ENCODE measurements around the gene BAK1. TPM values are rescaled to one million over a fixed set of nuclear protein-coding genes. Genes with fewer than 3 reads are reported as not detected.

BAK1 gene
- total and polyA plus RNA-seq, 2 of the 13 experiments (the other 11 are each of a cell fraction or from before 2014, with no cell fraction given) = 15.0 to 23.8 TPM

DNA sequence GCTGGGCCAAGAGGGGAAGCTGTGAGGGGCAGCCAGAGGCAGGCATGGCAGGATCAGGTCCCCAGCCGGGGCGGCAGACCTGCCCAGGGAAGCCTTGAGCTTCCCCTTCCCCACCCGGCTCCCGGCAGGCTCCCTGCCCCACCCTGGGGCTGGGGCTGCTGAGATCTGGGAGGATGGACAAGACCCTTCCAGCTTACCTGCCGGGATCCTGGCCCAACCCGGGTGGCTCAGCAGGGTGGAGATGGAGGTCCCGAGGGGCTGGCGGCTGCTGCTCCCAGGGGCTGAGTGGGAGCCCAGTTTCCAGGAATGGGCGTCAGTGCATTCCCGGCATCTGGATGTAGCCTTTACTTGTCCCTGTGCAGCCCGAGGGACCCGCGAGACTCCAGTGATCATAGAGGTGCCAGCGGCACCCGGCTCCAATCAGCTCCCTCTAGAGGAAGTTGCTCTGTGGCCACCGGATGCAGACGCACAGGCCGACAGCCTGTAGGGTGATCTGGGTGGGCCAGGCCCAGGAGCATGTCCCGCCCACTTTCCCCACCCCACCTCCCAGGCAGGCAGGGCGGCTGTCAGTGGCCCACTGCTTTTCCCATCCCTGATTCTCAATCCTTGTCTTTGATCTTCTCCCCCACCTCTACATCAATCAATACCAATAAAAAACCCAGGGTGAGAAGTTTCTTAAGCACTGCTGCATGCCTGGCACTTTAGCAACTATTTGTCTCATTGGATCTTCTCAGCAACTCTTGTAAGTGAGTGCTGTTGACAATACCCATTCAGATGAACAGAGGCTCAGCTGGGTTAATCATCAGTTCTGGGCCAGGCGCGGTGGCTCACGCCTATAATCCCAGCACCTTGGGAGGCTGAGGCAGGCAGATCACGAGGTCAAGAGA, at the start of gene BAK1 (continued):
- TF ChIP-seq, protein P1, sequence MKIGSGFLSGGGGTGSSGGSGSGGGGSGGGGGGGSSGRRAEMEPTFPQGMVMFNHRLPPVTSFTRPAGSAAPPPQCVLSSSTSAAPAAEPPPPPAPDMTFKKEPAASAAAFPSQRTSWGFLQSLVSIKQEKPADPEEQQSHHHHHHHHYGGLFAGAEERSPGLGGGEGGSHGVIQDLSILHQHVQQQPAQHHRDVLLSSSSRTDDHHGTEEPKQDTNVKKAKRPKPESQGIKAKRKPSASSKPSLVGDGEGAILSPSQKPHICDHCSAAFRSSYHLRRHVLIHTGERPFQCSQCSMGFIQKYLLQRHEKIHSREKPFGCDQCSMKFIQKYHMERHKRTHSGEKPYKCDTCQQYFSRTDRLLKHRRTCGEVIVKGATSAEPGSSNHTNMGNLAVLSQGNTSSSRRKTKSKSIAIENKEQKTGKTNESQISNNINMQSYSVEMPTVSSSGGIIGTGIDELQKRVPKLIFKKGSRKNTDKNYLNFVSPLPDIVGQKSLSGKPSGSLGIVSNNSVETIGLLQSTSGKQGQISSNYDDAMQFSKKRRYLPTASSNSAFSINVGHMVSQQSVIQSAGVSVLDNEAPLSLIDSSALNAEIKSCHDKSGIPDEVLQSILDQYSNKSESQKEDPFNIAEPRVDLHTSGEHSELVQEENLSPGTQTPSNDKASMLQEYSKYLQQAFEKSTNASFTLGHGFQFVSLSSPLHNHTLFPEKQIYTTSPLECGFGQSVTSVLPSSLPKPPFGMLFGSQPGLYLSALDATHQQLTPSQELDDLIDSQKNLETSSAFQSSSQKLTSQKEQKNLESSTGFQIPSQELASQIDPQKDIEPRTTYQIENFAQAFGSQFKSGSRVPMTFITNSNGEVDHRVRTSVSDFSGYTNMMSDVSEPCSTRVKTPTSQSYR (CRISPR knock-in tag; IDR thresholded peaks at IDR 0.05; ENCODE audit: borderline replicate concordance) = 0 out of 2 replicates have a peak, but pooled peaks have one; percentile 0
- TF ChIP-seq SMAD1 (CRISPR knock-in tag; IDR thresholded peaks at IDR 0.05; ENCODE audit: borderline replicate concordance, low read depth) (peak; percentile 72; the same call in 1 of the 2 replicates), ZNF788 (CRISPR knock-in tag; IDR thresholded peaks at IDR 0.05; ENCODE audit: borderline replicate concordance) (peak; percentile 54; the same call in 1 of the 2 replicates), ZZZ3 (CRISPR knock-in tag; IDR thresholded peaks at IDR 0.05; ENCODE audit: borderline replicate concordance) (peak; percentile 90; the same call in 1 of the 2 replicates), ZFYVE20 (CRISPR knock-in tag; IDR thresholded peaks at IDR 0.05; ENCODE audit: borderline replicate concordance, low read depth) (no peak), ZNF317 (CRISPR knock-in tag; IDR thresholded peaks at IDR 0.05) (no peak; the same call in 1 of the 2 replicates), ETV5 (CRISPR knock-in tag; IDR thresholded peaks at IDR 0.05; ENCODE audit: borderline replicate concordance) (peak; percentile 92), SRF (IDR thresholded peaks at IDR 0.05; ENCODE audit: low read depth, low read length) (no peak), PRMT3 (CRISPR knock-in tag; IDR thresholded peaks at IDR 0.05; ENCODE audit: borderline replicate concordance, low read depth) (no peak), KDM6A (CRISPR knock-in tag; IDR thresholded peaks at IDR 0.05; ENCODE audit: low read depth) (no peak), NFE2L1 (CRISPR knock-in tag; IDR thresholded peaks at IDR 0.05; ENCODE audit: borderline replicate concordance) (no peak), GFI1 (CRISPR knock-in tag; IDR thresholded peaks at IDR 0.05; ENCODE audit: borderline replicate concordance) (0 out of 2 replicates have a peak, but pooled peaks have one; percentile 19), ZNF256 (CRISPR knock-in tag; conservative IDR thresholded peaks at IDR 0.05) (no peak), MTF1 (CRISPR knock-in tag; IDR thresholded peaks at IDR 0.05) (no peak), HNRNPL (IDR thresholded peaks at IDR 0.05; ENCODE audit: low read depth, low read length) (0 out of 2 replicates have a peak, but pooled peaks have one; percentile 18), NR1H2 (CRISPR knock-in tag; IDR thresholded peaks at IDR 0.05; ENCODE audit: borderline replicate concordance, low read depth) (no peak), ZNF282 (IDR thresholded peaks at IDR 0.05; ENCODE audit: partially characterized antibody) (no peak)
- TF ChIP-seq, protein P2, sequence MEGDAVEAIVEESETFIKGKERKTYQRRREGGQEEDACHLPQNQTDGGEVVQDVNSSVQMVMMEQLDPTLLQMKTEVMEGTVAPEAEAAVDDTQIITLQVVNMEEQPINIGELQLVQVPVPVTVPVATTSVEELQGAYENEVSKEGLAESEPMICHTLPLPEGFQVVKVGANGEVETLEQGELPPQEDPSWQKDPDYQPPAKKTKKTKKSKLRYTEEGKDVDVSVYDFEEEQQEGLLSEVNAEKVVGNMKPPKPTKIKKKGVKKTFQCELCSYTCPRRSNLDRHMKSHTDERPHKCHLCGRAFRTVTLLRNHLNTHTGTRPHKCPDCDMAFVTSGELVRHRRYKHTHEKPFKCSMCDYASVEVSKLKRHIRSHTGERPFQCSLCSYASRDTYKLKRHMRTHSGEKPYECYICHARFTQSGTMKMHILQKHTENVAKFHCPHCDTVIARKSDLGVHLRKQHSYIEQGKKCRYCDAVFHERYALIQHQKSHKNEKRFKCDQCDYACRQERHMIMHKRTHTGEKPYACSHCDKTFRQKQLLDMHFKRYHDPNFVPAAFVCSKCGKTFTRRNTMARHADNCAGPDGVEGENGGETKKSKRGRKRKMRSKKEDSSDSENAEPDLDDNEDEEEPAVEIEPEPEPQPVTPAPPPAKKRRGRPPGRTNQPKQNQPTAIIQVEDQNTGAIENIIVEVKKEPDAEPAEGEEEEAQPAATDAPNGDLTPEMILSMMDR (CRISPR knock-in tag; IDR thresholded peaks at IDR 0.05) = peak; percentile 91
- TF ChIP-seq, protein P3, sequence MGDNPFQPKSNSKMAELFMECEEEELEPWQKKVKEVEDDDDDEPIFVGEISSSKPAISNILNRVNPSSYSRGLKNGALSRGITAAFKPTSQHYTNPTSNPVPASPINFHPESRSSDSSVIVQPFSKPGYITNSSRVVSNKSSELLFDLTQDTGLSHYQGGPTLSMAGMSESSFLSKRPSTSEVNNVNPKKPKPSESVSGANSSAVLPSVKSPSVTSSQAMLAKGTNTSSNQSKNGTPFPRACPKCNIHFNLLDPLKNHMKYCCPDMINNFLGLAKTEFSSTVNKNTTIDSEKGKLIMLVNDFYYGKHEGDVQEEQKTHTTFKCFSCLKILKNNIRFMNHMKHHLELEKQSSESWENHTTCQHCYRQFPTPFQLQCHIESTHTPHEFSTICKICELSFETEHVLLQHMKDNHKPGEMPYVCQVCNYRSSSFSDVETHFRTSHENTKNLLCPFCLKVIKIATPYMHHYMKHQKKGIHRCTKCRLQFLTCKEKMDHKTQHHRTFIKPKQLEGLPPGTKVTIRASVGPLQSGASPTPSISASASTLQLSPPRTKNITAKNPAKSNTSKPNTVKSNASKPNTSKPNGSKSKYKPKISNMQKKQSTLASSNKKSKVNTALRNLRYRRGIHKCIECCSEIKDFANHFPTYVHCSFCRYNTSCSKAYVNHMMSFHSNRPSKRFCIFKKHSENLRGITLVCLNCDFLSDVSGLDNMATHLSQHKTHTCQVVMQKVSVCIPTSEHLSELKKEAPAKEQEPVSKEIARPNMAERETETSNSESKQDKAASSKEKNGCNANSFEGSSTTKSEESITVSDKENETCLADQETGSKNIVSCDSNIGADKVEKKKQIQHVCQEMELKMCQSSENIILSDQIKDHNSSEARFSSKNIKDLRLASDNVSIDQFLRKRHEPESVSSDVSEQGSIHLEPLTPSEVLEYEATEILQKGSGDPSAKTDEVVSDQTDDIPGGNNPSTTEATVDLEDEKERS (CRISPR knock-in tag; IDR thresholded peaks at IDR 0.05) = peak; percentile 82; the same call in 1 of the 2 replicates

All from HepG2 (cell line).